Right lung (tissue), 10 donors: ENCODE data around the gene KATNIP. TPM values are rescaled to one million over a fixed set of nuclear protein-coding genes. Genes with fewer than 3 reads are reported as not detected.

Experiments
- DNase-seq, 2 donors: peaks; one replicate each; pipeline ENCODE4 v3.0.0-alpha.2; 2013
- long read RNA-seq, 8 donors: transcript quantifications; one replicate each; lab custom pipeline, GENCODE V29; 2026
- polyA plus RNA-seq, 5 donors: library from polyadenylated mRNA; unstranded; fragments of 120-200 nt; gene quantifications; one replicate each; pipeline versions ENCODE4 v1.2.1 to v1.2.3, GENCODE V29; 2013; ENCODE audit warnings: inconsistent platforms in 1 of 5, low replicate concordance in 1 of 5; ENCODE audit not compliant: insufficient read length in 5 of 5, insufficient read depth in 1 of 5

KATNIP gene
- polyA plus RNA-seq = 10 to 100 TPM; 16.2 to 24.7 (median 21.3) TPM
- long read RNA-seq, donor 1, partial matches to known transcripts = 6 of 7 reads
- long read RNA-seq, donor 1, other reads (novel, unspliced or antisense) = 0 of 7 reads
- long read RNA-seq, donor 2 = 0 reads
- long read RNA-seq, donor 3, partial matches to known transcripts = 13 of 13 reads
- long read RNA-seq, donor 3, other reads (novel, unspliced or antisense) = 0 of 13 reads
- long read RNA-seq, donor 4 = 0 reads
- long read RNA-seq, donor 5, partial matches to known transcripts = 5 of 7 reads
- long read RNA-seq, donor 5, other reads (novel, unspliced or antisense) = 0 of 7 reads
- long read RNA-seq, donor 6, partial matches to known transcripts = 0 of 1 reads
- long read RNA-seq, donor 6, other reads (novel, unspliced or antisense) = 0 of 1 reads
- long read RNA-seq, donor 7 = 0 reads
- long read RNA-seq, donor 8 = 0 reads

DNA sequence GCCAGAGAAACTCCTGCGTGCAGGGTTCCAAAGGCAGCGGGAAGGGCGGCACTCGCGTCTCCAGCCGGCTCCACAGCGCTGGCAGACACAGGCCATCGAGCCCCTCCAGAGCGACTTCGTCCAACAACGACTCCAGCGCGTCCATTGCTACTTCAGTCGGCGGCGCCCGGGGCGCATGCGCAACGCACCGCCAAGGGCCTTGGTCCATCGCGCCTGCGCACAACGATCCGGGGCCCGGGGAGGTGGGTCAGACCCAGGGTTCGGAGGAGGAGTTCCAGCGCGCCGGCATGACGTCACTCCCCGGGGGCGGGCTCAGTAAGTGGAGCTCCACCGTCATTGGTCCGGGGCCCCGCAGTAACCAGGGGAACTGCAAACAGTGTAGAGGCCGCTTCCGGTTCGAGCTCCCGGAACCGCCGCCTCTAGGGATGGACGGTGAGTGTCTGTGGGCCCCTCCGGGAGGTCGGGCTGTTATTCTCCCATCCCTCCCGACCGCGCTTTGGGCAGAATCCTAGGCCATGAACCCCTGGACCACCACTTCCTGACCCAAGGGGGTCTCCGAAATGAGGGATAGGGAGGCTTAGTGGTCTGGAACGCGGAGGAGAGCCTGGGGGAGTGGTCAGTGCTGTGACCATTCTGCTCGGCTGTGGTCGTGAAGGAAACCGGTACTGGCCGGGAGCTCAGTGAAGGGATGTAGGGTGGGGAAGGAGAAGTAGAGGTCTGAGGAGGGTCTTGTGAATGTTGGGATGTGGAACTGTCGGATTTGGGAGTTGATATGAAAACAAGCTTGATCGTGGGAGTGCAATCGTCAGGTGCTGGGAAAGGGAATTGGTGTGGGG lies at the start of gene KATNIP, which contains the start of gene GTF3C1:
KATNIP (plus strand) TSS at position 399 of the 836 bp plus-strand sequence; CDS start at position 426, 27 bp downstream.
GTF3C1 (minus strand) TSS at position 168 of the 836 bp plus-strand sequence; CDS start at position 145, 23 bp downstream.
- peak; percentile 100 for DNase-seq

- DNase-seq = no peak
Observed at GRCh38 chr16:27500801-27501200, 49.1 kb upstream of the KATNIP start.

DNA sequence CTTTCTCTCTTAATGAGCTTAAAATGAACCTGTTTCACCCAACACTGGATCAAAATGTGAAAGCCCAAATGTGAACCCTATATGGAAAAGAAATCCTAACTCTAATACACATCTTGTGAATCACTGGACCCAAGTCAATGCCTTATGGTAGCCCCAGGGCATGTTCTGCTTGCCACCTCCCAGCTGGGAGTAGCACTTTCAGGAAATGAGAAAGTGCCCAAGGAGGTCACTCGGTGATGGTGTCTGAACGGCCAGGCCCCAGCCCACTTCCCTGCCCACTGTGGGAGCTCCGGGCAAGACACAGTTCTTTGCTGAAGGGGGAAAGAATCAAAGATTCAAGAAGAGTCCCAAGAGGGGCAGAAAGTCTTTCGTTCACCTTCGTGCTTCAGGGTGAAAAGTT lies 46.3 kb upstream of the KATNIP start:
- DNase-seq = no peak

GRCh38 chr16:27505297-27506236 lies 44.4 kb upstream of the KATNIP start:
- no peak for DNase-seq

GRCh38 chr16:27506771-27507170 lies 43.2 kb upstream of the KATNIP start:
- no peak for DNase-seq

- no peak for DNase-seq
Observed at GRCh38 chr16:27508476-27508875, 41.5 kb upstream of the KATNIP start.

GRCh38 chr16:27511657-27512448 lies 38.1 kb upstream of the KATNIP start:
- no peak for DNase-seq

GRCh38 chr16:27514806-27515205 lies 35.1 kb upstream of the KATNIP start:
- no peak for DNase-seq

DNA sequence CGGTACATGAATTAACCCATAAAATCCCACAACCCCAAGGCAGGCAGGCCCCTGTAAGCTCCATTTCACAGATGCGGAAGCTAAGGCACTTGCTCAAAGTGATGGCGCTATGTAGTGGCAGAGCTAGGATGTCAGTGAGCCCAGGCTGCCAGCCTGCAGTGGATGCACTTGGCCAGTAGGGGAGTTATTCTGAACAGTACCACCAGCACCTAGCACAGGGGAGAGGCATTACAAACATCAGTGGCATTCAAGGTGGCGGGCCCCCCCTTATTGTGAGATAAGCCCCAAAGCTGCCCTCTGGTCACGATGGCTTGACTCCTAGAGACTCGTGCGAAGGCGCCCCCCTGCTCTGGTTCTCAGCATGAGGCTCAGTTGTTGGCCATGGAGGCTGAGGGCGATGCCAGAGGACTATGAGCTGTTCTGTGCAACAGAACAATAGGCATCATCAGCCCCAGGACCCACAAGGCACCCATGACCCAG lies 34.0 kb upstream of the KATNIP start:
- no peak for DNase-seq

DNA sequence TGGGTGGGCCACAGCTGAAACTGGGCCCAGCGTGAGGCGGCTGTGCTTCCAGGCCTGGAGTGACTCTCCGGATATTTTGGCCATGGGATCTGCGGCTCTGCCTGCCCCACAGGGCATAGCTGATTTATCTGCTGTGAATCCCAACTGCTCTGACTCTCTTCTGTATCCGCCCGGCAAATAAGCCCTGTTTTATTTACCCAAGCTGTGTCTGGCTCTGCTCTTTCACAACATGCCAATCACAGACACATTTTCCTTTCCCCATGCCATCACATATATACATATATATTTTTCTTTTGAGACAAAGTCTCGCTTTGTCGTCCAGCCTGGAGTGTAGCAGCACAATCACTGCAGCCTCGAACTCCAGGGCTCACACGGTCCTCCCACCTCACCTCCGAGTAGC lies 33.6 kb upstream of the KATNIP start:
- DNase-seq = no peak

DNA sequence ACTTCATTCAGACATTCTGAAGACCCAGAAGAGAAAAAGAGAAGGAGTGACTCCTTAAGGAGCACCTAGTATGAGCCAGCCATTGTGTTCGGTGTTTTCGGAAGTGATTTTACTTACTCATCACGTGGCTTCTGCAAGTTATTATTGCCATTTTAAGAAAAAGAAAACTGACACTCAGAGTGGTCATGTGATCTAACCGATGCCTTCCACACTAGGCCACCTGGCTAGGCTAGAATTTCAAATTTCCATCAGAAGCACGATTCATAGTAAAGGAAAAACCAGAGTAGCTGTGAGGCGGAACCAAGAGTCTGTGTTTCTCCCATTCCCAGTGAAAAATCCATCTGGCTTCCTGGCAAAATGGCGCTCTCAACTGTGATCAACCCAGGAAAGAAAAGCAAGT lies 32.3 kb upstream of the KATNIP start:
- DNase-seq = no peak

DNA sequence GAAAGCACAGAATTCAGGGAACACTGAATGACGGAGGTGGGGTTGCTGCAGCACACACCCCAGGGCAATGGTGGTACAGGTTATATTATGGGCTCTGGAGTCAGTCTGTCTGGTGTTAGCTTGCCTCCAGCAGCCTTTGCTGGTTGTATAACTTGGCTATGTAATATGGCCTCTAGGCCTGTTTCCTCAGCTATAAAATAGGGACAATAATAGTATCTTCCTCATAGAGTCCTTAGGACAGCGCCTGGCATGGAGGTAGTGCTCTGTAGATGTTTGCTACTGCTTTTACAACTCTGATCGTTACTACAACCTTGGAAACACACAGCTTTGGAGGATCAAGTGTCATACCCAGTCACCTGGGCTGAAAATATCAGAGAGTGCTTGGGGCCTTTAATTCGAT lies 31.7 kb upstream of the KATNIP start:
- DNase-seq = no peak

GRCh38 chr16:27520982-27521673 lies 28.8 kb upstream of the KATNIP start:
- peak in 1 of 2 donors; percentile 11 for DNase-seq

- no peak for DNase-seq
Observed at GRCh38 chr16:27522173-27522707, 27.7 kb upstream of the KATNIP start.

DNA sequence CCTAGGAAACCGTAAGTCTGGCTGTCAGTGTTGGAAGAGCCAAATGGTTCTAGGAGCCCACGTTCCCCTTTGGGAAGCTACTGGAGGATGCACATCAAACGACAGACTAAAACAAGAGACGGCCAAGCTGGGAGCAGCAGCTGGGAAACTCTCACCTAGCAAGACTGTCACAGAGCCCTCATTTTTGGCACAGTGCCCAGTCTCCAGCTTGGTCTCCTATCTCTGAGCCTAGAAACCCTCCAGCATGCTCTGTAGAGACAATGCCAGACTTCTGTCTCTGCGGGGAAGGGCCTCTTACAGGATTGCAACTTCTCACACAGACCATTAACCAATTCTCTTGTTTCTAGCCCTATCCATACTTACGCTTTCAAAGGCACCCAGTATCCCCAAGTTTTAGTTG lies 23.8 kb upstream of the KATNIP start:
- peak; percentile 56 for DNase-seq

- no peak for DNase-seq
Observed at GRCh38 chr16:27528294-27528693, 21.6 kb upstream of the KATNIP start.

GRCh38 chr16:27529962-27530361 lies 20.0 kb upstream of the KATNIP start:
- DNase-seq = no peak

DNA sequence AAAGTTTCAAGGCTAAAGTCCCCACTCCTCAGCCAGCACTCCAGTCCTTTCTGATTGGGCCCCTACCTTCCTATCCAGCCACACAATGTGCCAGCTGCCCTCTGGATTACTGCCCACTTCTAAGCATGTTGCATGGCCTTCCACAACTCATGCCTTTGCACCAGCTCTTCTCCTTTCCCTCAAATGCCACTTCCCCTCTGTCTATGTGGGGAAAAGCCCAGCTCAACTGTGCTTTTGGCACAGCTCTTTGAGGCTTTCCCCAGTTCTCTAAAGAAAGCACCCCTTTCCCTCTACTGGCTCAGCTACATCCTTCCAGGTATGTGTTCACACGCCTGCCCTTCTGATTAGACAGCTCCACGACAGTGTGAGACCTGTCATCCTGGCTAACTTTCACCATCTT lies 18.8 kb upstream of the KATNIP start:
- no peak for DNase-seq
